NCI-H128 (cell line): ENCODE results near the gene DKK3.

Source experiments
- DNase-seq: peaks from one replicate; lab custom pipeline; 2025; ENCODE audit not compliant: unreplicated experiment; lab: John Stamatoyannopoulos, UW

Gene DKK3

DNA sequence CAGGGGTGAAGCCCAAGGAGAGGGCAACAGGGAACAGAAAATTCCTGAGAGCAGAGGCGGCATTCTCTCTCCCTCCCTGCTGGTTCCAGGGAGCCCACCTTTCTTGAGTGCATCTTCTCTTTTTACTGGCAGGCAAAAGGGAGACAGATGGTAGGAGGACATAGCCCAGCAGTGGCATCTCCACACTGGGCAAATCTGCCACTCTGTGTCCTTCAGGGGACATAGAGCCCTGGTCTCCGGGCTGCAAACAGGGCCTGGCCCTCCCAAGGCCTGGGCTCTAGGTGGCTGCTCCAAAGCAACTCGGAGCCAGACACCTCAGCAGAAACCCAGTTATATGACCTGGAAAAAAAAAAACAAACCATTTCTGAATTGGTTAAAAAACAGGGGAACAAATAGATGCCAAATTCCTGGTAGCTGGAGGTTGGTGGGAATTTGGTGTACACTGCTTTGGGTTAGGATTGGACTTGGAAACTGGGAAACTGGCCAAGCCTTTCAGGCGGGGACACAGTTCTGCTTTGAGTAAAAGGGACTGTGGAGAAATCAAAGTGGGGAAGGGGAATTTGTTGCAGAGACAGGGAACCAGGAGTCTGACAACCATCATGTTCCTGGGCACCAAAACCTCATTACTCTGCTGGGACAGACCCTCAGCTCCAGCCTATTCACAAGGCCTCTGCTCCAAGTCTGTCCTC is 23.6 kb upstream of the DKK3 start:
- DNase-seq: no peak

GRCh38 chr11:12029738-12030363 is 21.4 kb upstream of the DKK3 start:
- no peak for DNase-seq

- DNase-seq: no peak
Measured at GRCh38 chr11:12029119-12029518, 20.7 kb upstream of the DKK3 start.

DNA sequence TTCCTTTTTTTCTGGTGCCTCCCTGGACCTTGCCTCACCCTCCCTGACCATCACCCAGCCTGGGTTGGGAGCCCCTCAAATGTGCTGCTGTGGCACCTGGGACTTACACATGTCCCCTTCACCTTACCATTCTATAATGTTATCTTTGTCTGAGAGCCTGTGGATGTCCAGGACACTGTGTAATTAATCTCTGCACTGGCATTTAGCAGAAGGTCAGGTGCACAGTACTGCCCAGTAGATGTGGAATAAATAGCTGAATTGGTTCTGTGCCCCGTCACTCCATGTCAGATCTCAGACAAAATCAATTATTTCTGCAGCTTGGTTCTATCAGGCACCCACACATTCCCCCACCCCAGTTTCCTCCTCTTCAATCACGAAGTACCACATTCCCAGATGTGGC is 19.9 kb upstream of the DKK3 start:
- DNase-seq: no peak

DNA sequence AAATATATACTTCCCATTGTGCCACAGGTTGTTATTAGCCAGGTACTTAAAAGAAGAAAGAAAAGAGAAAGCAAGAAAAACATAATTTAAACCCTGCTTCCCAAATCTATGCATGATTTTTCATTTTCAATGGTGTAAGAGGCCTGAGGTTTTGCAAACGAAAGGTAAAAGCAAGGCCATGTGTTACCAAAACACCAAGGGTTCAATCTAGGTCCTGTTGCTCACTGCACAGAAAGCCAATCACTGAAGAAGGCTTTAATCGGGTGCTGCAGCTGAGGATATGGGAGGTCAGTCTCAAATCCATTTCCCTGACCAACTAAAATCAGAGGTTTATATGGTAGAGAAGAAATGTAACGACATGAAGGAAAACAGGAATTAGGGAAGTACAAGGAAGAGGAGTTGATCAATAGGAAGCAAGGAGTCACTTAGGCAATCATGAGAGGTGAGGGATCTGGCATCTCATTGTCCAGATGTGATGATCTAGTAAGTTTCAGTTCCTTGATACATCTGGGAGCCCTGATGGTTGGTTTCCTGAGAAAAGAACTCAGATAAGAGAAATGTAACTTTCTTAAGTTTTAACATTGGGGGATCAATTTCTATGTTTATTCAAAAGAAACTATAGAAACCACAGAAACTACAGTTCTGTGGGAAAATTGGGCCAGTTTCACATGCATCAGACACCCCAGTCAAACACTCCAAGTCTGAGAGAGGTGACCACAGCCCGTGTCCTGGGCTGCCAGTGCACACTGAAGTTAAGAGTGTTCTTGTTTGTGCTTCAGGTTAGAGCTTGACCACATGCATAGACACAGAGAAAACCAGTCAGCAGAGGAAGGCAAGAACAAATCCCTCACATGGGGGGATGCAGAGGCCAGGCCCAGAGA is 18.1 kb upstream of the DKK3 start:
- no peak for DNase-seq

- DNase-seq: no peak
Measured at GRCh38 chr11:12024254-12024926, 16.0 kb upstream of the DKK3 start.

DNA sequence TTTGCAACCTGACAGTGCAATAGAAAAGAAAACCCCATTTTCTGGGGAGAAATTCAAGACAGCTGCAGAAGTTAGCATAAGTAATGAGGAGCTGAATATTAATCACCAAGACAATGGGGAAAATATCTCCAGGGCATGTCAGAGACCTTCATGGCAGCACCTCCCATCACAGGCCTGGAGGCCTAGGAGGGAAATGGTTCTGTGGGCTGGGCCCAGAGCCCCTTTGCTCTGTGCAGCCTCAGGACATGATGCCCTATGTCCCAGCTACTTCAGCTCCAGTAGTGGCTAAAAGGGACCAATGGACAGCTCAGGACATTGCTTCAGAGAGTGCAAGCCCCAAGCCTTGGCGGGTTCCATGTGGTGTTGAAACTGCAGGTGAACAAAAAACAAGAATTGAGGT is 14.6 kb upstream of the DKK3 start:
- no peak for DNase-seq

- DNase-seq: no peak
Measured at GRCh38 chr11:12020546-12020945, 12.1 kb upstream of the DKK3 start.

DNA sequence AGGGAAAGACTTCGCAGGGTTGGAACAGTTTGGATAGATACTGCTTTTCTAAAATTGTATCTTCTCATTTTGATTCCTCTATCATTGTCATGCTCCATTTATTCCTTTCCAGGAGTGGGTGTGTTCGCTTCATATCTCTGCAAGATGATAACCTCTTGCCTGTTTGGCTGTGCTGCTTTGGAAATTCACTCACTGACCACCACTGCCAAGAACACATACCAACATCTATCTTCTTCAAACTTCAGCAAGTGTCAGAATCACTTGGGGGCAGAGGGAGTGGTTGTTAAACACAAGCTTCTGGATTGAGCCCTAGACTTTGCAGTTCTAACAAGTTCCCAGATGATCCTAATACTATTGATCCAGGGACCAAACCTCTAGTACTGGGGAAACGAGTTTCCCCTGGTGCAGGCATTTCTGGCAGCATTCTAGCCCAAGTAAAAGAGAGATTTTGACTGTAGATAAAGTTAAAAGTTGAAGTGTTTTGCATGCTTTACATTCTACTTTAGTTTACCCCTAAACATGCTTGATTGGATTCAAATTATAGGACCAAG is 11.5 kb upstream of the DKK3 start:
- DNase-seq: no peak

GRCh38 chr11:12019337-12019736 is 10.9 kb upstream of the DKK3 start:
- DNase-seq: no peak

- no peak for DNase-seq
Measured at GRCh38 chr11:12017865-12018453, 9.5 kb upstream of the DKK3 start.

- DNase-seq: no peak
Measured at GRCh38 chr11:12017243-12017678, 8.8 kb upstream of the DKK3 start.

DNA sequence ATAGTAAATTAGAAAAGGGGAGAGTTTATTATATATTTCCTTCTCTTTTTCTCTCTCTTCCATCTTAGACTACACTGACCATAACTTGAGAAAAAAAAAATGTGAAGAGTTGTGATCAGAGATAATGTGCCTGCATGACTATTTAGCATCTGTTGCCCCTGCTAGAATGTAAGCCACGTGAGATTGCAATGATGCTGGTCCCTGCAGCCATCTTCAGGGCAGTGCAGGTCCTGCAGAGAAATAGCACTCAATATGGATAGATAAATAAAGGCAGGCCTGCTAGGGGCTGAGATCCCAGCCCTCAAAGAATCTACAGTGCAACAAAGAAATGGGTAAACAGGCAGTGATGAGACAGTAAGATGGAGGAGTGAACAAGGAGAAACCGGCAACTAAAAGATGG is 7.8 kb upstream of the DKK3 start:
- no peak for DNase-seq

DNA sequence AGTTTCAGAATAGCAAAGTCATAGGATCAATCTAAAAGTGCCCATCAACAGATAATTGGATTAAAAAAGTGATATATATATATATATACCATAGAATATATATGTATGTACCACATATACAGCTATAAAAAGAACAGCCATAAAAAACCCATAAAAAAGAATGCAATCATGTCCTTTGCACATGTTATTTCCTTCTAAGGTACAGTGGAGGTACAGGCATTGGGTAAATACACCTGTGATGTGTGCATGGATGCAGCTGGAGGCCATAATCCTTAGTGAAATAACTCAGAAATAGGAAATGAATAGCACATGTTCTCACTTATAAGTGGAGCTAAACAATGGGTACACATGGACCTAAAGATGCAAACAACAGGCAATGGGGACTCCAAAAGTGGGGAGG is 7.1 kb upstream of the DKK3 start:
- DNase-seq: no peak

DNA sequence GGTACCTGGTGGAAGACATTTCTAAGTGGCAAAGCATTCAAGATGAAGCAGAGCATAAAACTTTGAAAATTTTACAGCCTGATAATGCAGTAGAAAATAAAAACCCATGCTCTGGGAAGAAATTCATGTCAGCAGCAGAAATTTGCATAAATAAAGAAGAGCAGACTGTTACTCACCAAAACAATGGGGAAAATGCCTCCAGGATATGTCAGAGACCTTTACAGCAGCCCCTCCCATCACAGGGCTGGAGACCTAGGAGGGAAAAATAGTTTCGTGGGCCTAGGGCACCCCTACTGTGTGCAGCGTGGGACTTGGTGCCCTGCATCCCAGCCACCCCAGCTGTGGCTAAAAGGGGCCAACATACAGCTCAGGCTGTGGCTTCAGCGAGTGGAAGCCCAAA is 5.4 kb upstream of the DKK3 start:
- no peak for DNase-seq

- DNase-seq: no peak
Measured at GRCh38 chr11:12009617-12010321, 1.3 kb upstream of the DKK3 start.

DNA sequence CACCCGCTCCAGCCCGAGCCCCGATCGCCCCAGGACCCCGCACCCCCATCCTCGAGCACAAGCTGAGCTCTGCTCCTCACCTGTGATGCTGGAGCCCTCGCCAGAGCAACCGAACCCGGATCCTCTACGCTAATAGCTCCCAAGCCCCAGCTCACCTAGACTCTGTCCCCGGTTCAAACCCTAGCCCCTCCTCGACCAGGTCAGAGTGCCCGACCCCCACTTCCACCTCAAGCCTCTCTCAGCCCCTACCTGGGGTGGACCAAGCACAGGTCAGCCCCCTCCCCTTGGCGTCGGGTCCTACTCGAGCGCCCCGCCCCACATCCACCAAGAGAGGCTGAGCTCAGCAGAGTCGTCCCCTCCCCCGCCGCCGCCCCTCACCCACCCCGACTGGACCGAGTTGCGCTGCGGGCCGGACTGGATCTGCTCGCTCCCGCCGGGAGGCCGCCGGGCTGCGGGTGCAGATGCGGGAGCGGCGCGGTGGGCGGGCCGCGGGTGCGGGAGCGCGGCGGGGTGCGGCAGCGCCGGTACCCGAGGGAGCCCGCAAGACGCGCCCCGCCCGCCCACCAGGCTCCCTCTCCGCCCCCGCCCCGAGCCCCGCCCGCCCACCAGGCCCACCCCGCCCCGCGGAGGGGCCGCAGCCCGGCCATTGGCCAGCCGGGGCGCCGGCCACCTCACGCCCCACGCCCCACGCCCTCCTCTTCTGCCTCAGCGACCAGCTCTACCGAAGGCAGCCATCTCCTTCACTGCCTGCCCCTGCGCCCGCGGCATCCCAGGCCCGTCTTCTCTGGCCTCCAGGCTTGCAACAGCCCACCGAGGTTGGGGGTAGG is 577 bp upstream of the DKK3 start:
- DNase-seq: no peak

GRCh38 chr11:12007230-12007593 is 1.2 kb downstream of the DKK3 start:
- DNase-seq: no peak

DNA sequence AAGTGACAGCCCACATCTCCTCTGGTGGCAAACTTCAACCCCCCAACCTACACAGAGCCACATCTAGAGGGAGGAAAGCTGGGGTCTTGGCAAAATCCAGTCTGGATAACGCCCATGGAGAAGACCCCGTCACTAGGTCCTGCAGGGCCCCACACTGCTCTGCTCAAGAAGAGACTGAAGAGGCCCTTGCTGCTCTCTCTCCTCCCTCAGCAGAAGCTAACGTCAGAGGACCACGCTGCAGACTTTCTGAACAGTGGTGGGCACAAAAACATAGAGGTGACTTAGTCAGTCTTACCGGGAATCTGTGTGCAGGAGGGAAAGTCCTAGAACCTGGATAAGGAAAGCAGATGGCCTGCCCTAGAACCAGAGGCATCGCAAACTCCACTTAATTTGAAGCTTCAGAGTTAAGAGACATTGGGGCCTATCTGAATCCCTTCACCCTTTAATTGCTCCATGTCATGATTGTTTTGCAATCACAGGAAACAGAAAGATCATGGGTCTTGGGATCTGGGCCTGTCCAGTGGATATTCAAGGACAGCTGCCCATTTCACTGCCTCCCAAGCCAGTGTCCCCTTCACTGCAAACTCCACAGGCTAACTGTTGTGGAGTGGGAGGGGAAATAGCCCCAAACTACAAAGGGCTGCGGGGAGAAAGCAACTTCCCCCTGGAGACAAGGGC is 1.7 kb downstream of the DKK3 start:
- no peak for DNase-seq
